Activated T-helper 9 cell treated with anti-CD3 and anti-CD28 coated beads, Interleukin-2, amount 50 U/mL, for 16 hours (primary cell): ENCODE measurements around the gene ZNF273.

Source experiments
- DNase-seq: peaks from one replicate; pipeline ENCODE4 v3.0.0-alpha.2; 2020; ENCODE audit warnings: low read depth

Gene ZNF273

DNA sequence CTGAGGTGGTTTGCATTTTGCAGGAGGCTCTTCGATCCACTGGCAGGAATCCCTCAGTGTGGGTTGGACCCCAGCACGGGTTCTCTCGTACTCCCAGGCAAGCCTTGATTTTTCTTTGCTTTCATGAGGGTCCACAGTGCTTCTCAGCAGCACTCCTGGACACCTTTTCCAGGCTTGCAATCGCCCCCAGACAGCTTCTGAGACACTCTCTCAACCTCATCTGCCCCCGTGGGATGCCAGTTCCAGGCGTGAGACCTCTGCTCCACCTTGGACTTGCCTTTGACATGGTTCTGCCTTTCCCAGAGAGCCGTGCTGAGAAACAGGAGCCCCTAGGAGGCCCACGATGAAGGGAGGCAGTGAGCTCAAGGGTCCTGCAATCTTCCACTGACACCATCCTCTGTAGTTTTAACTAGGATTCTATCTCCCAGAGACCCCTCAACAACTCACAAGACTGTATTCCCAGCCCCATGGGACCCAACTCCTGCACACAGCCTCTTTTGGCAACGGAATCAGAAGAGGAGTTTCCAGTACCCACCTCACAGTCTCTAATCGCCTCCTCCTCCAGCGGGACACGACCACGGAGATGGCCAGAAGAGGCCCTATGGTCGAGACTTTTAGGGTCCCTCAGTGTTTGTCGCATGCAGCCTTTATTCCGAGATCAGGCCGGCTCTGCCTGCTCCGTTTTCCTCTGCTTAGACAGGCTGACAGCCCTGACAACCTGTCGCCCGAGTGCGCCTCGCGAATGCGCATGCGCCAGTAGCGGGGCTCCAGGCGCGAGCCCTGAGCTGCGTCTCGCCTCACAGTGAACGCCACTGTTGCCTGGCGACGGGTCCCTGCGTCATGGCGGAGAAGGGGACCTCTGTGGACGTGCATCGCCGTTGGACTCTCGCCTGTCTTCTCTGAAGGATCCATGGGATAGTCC lies 26.0 kb upstream of the ZNF273 start:
- DNase-seq, result peak; percentile 56

DNA sequence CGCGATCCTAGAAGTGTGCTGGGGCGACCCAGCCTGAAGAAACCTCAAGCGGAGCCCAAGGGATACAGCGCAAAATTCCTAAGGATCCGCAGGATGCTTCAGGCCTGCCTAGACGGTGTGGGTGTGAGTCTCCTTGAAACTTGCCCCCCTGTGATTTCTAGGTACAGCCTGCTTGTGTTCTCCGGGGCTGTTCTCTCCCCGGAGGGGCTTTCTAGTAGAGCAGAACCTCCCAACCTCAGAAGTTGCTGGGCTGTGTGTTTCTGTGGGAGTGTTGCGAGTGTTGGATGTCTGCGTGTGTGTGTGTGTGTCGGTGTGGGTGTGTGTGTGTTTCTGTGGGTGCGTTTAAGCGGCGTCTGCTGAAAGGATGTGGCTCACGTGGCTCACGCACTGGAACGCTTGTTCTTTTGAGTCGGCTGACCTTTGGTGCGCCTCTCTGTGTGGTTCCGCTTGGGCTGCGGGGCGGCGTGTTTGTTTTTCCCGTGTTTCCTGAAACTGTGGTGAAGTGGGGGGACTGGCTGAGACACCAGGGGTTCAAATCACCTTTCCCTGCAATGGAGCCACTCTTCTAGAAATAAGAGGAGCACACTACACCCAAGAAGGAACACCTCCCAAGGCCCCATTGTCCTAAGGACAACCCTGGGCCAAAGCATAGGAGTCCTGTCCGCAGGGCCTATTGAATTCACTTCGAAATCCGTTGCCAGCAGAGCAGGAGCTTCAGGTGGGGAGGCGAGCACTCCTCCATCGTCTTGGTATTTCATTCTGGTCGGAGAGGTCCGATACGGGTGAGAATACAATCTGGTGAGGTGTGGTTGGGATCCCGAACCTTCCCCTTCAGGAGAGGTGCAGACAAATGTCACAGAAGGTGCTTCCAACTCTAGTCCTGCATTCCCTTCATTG lies 25.1 kb upstream of the ZNF273 start:
- no peak for DNase-seq

DNA sequence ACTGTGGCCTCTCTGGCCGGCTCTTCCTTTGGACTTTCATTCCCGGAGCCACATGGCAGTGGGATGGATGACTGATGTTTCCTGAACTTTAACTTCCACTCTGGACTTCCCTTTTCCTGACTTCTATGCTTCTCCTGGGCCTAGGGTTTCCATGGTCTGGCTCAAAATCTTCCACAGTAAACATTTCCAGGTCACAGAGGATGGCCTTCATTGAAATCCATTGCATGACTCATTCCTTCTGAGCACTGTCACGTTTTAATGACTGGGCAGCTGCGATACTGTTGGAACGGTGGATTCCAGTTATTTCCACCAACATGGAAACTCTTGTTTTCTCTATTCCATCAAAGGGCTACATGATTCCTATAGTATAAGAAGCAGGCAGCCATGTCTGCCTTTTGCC lies 24.4 kb upstream of the ZNF273 start:
- no peak for DNase-seq

DNA sequence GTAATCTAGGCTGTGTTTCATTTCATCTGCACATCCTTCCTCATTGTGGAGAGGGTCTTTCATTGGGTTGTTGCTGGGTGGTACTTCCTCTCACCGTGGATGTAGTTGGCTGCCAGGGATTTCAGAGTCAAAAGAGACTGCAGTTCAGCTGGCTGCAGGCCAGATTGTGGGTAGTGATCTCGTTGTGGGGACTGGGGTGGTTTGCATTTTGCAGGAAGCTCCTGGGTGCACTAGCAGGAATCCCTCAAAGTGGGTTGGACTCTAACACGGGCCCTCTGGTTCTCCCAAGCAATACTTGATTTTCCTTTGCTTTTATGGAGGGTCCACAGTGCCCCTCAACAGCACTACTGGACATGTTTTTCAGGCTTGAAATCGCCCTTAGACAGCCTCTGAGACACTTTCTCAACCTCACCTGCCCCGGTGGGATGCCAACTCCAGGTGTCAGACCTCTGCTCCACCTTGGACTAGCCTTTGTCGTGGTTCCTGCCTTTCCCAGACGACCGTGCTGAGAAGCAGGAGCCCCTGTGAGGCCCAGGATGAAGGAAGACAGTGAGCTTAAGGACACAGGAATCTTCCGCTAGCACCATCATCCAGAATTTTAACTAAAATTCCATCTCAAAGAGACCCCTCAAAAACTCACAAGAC lies 23.9 kb upstream of the ZNF273 start:
- no peak for DNase-seq

DNA sequence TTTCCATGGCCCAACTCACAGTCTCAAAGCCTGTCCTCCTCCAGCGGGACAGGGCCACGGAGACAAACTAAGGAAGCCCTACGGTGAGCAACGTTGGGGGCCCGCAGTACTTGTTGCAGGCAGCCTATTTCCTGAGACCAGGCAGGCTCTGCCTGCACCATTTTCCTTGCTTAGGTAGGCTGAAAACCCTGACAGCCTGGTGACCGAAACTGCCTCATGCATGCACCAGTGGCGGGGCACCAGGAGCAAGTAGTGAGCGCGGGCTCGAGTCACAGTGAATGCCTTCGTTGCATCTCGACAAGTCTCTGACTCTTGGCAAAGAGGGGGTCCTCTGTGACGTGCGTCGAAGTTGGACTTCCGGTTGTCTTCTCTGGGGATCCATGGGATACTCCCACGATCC lies 23.3 kb upstream of the ZNF273 start:
- DNase-seq, result no peak

DNA sequence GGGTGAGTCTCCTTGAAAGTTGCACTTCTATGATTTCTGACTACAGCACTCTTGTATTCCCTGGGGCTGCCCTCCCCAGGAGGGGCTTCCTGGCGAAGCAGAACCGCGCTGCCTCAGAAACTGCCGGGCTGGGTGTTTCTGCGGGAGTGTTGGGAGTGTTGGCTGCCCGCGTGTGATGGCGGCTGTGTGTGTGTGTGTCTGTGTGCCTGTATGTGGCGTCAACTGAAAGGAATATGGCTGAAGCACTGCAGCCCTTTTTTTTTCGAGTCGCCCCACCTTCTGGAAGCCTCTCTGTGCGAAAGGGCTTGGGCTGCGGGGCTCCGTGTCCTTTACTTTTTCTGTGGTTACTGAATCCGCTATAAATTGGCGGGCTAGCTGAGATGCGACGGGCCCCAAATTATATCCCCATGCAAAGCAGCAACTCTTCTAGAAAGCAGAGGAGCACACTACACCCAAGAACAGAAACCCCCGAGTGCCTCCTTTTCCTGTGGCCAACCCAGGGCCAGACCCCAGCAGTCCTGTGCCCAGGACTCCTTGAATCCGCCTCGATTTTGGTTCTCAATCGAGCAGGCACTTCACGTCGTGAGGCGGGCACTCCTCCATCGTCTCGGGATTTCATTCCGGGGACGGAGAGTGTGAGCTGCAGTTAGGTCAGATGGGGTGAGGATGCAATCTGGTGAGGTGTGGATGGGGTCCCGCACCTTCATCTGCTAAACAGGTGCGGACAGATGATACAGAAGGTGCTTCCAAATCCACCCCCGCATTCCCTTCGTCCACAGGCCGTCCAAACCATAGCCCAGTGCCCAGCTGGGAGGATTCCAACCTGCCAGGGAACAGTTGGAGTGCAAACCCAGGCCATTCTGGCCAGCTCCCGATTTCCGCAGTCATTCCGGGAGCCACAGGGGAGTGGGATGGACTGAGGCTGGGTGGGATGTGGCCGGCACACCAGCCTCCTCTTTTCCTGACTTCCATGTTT lies 22.5 kb upstream of the ZNF273 start:
- no peak for DNase-seq

DNA sequence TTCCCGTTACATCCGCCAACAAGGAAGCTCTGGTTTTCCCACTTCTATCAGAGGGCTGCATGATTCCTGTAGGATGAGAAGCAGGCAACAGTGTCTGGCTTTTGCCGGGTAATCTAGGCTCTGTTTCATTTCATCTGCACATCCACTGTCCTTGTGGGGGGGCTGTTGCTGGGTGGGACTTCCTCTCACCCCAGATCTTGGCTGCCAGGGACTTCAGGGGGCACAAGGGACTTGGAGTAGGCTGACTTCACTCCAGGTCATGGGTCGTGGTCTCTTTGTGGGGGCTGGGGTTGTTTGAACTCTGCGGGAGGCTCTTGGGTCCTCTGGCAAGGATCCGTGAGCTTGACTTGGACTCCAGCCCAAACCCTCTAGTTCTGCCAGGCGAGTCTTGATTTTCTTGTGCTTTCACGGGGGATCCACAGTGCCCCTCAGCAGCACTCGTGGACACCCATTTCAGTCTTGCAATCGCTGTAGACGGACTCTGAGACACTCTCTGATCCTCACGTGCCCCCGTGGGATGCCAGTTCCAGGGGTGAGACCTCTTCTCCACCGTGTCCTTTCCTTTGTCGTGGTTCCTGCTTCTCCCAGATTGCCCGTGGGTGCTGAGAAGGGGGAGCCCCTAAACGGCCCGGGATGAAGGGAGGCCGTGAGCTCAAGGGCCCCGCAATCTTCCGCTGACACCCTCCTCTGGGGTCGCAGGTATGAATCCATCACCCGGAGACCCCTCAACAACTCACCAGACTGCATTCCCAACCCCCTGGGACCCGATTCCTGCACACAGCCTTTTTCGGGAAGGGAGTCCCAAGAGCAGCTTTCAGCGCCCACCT lies 21.4 kb upstream of the ZNF273 start:
- DNase-seq, result no peak

DNA sequence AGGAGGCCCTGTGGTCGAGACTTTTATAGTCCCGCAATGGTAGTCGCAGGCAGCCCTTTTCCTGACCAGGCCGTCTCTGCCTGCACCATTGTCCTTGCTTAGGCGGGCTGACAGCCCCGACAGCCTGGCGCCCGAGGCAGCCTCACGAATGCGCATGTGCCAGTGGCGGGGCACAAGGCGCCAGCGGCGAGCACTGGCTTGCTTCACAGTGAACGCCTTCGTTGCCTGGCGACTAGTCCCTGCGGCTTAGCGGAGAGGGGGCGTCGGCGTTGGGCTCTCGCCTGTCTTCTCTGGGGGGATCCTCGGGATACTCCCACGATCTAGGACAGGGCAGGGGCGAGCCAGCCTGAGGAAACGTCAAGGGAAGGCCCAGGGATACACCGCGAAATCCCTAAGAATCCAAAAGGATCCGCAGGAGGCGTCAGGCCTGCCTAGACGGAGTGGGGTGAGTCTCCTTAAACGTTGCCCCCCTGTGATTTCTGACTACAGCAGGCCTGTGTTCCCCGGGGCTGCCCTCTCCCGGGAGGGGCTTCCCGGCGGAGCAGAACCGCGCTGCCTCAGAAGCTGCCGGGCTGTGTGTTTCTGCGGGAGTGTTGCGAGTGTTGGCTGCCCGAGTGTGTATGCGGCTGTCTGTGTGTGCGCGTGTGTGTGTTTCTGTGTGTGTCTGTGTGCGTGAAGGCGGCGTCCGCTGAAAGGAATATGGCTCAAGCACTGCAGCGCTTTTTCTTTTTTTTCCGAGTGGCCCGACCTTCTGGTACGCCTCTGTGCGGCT lies 20.5 kb upstream of the ZNF273 start:
- no peak for DNase-seq

DNA sequence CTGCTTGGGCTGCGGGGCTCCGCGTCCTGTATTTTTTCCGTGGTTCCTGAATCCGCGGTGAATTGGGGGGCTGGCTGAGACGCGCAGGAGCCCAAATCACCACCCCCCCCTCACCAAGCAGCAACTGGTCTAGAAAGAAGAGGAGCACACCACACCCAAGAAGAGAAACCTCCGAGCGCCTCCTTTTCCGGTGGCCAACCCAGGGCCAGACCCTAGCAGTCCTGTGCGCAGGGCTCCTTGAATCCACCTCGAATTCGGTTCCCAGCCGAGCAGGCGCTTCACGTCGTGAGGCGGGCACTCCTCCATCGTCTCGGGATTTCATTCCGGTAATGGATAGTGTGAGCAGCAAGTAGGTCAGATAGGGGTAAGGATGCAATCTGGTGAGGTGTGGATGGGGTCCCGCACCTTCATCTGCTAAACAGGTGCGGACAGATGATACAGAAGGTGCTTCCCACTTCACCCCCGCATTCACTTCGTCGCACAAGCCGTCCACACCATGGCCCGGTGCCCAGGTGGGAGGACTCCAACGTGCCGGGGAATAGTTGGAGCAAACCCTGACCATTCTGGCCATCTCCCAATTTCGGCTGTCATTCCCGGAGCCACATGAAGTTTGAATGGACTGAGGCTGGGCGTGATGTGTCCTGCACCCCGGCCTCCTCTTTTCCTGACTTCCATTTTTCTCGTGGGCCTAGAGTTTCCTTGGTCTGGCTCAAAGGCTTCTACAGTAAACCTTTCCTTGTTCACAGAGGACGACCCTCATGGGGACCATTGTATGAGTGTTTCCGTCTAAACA lies 19.8 kb upstream of the ZNF273 start:
- DNase-seq, result no peak

DNA sequence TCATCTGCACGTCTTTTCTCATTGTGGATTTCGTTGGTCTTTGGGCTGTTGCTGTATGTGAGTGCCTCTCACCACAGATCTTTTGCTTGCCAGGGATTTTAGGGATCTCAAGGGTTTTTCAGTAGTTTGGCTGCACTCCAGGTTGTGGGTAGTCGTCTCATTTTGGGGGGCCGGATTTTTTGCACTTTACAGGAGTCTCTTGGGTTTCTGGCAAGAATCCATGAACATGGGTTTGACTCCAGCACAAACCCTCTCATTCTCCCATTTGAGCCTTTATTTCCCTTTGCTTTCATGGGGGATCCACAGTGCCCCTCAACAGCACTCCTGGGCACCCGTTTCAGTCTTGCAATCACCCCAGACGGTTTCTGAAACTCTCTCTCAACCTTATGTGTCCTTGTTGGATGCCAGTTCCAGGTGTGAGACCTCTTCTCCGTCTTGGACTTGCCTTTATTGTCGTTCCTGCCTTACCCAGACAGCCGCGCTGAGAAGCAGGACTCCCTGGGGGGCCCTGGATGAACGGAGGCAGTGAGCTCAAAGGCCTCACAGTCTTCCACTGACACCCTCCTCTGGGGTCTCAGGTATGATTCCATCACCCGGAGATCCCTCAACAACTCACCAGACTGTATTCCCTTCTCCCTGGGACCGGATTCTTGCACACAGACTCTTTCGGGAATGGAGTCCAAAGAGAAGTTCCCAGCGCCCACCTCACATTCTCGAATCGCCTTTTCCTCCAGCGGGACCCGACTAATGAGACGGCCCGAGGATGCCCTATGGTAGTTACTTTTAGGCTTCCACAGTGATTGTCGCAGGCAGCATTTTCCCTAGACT lies 18.8 kb upstream of the ZNF273 start:
- no peak for DNase-seq

DNA sequence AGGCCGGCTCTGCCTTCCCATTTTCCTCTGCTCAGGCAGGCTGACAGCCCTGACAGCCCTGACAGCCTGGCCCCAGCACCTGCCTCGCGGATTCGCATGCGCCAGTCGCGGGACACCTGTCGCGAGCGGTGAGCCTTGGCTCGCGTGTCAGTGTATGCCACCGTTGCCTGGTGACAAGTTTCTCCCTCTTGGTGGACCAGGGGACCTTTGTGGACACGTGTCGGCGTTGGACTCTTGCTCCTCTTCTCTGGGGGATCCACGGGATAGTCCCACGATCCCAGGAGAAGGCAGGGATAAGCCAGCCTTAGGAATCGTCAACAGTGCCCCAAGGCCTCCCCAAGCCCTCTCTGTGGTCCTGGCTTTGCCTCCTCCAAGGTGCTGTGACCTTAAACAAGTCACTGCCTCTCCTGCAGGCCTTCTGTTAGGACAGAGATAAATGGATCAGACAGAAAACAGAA lies 18.1 kb upstream of the ZNF273 start:
- DNase-seq, result no peak

DNA sequence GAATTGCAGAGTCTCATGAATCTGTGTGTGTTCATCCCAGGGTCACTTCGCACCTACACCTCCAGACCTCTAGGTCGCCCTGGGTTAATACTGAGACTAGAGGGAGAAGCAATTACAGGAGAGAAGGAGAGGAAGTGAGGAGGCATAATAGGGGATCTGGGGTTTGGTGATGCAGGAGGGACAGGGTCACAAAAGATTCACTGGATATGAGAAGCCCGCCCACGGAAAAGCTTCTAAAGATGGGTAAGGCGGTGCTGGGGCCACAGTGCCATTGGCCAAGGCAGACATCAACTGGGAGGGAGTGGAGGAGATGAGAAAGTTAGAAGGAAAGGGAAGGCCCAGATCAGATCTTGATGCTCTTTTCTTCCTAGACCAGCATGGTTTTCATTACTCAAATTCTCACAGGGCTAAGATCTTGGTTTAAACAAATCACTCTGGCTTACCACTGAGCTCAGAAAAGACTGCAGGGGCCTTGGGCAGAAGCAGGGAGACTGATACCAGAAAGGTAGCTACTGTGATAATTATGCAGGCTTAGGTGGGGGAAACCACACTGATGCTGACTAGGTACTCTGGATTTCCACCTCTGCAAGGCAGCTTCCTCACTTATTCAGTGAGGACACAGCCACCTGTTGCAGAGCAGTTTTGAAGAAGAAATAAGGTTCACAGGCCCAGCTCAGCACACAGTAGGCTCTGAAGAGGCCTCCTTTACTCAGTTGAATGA lies 17.4 kb upstream of the ZNF273 start:
- DNase-seq, result no peak

DNA sequence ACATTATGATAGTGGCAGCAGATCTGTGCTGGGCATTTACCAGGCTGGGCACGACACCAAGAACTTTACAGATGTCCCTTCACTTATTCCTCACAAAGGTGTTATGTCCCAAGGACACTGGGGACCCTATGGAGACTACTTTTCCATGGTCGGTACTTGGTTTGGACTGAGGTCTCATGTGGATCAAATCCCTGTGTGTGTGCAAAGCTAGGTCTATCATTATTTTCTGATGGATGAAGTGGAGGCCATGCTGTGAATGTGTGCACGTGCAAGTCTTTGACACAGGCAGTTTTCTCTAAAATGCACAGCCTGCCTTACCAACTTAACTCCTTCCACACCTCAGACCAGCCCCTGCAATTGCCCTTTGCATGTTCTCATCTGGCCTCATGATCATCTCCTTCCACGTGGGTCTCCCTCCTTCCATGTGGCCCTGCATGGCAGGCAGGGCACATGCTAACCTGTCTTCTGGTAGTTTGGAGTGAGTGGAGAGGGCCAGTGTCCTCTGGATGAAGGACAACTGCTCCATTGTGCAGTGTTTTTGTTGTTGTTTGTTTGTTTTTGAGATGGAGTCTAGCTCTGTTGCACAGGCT lies 16.0 kb upstream of the ZNF273 start:
- DNase-seq, result no peak

DNA sequence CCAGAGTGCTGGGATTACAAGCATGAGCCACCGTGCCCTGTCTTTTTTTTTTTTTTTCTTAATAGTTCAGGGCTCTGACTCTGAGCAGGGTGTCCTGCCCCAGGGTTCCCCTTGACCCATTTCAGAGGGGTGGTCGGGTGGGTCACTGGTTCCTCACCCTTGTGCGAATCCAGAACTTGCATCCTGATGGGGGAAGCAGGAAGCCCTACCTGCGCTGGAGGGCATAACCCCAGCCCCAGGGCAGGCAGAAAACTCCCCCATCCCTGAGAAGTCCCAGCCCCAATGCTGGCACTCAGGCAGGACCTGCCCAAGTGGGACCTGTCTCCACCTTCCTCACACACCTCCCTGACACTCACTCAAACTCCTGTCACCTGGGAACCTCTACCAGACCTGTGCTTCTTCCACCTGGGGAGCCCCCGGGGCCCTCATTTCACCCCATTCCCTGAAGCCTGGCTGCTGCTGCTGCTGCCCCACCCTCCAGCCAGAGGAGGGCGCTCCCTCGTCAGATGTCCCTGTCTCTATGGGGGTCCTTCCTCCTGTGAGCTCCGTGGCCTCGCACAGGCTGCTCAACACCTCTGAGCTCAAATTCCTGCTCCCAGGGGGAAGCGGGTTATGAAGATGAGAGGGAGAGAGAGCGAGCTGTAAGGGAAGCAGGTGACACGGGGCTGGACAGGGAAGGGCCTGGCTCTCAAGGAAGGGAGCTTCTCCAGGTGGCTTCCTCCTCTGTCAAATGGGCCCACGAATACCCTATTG lies 15.1 kb upstream of the ZNF273 start:
- DNase-seq, result peak; percentile 24

DNA sequence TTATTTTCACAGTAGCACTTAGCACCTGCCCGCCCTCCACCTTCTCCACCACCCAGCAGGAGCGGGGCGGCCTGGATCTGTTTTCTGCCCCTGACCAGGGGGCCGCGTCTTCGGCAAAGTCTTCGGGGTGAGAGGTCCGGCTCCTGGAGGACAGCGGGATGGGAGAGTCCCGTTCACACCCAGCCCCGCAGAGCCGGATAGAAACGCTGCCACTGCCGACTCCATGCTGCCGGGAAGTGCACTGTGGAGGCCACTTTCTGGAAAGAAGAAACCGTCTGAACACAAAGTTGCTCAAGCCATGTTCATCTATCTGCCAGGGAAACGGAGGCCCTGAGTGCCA lies 14.5 kb upstream of the ZNF273 start:
- DNase-seq, result no peak
